ENCODE data around the gene ATP8A2.

Gene ATP8A2

GRCh38 chr13:26034018-26034417 is 662.2 kb downstream of the ATP8A2 start:
- Mint-ChIP-seq H3K36me3 (no peaks in the 10 kb centered on the region), H3K9me3 (peaks cover 6% of the 10 kb centered on the region), H3K27ac (no peak overlapping the region), H3K27me3 (no peaks in the 10 kb centered on the region), H3K4me1 (no peaks in the 10 kb centered on the region), H3K4me3 (no peak overlapping the region)
- CTCF ChIA-PET: no interaction called here
- no peak for DNase-seq

GRCh38 chr13:26036383-26036782 is 664.6 kb downstream of the ATP8A2 start:
- no peak for DNase-seq
- no peak overlapping the region for H3K4me3 Mint-ChIP-seq
- CTCF ChIA-PET: interaction anchor here (0.7 kb wide), 2 partner anchors 22 to 89 kb away, joined by 3 read pairs; no protein-coding TSS in a partner anchor
- H3K4me1 Mint-ChIP-seq: no peaks in the 10 kb centered on the region
- H3K27me3 Mint-ChIP-seq: no peaks in the 10 kb centered on the region
- no peaks in the 10 kb centered on the region for H3K36me3 Mint-ChIP-seq
- H3K9me3 Mint-ChIP-seq: peaks cover 3% of the 10 kb centered on the region
- no peak overlapping the region for H3K27ac Mint-ChIP-seq

GRCh38 chr13:26037302-26037701 is 665.5 kb downstream of the ATP8A2 start:
- H3K4me3 Mint-ChIP-seq: no peak overlapping the region
- no peaks in the 10 kb centered on the region for H3K36me3 Mint-ChIP-seq
- H3K4me1 Mint-ChIP-seq: no peaks in the 10 kb centered on the region
- peaks cover 4% of the 10 kb centered on the region for H3K27me3 Mint-ChIP-seq
- peak; percentile 45 for DNase-seq
- CTCF ChIA-PET: interaction anchor here (0.8 to 1.2 kb wide), 2 partner anchors 9 to 12 kb away, joined by 3 read pairs; no protein-coding TSS in a partner anchor
- H3K27ac Mint-ChIP-seq: no peak overlapping the region
- H3K9me3 Mint-ChIP-seq: no peaks in the 10 kb centered on the region

- Mint-ChIP-seq H3K27me3 (peaks cover 11% of the 10 kb centered on the region), H3K36me3 (no peaks in the 10 kb centered on the region), H3K4me1 (no peaks in the 10 kb centered on the region), H3K4me3 (no peak overlapping the region), H3K27ac (no peak overlapping the region), H3K9me3 (no peaks in the 10 kb centered on the region)
- CTCF ChIA-PET: interaction anchor here (1.1 kb wide), 1 partner anchor 11 kb away, joined by 5 read pairs; no protein-coding TSS in a partner anchor
- DNase-seq: no peak
Observed at GRCh38 chr13:26038931-26039475, 667.2 kb downstream of the ATP8A2 start.

GRCh38 chr13:26041444-26041843 is 669.7 kb downstream of the ATP8A2 start:
- Mint-ChIP-seq H3K9me3 (no peaks in the 10 kb centered on the region), H3K27ac (no peak overlapping the region), H3K4me1 (peaks cover 9% of the 10 kb centered on the region), H3K27me3 (peaks cover 11% of the 10 kb centered on the region), H3K36me3 (no peaks in the 10 kb centered on the region), H3K4me3 (no peak overlapping the region)
- CTCF ChIA-PET: no interaction called here
- DNase-seq: no peak

- Mint-ChIP-seq H3K9me3 (no peaks in the 10 kb centered on the region), H3K36me3 (no peaks in the 10 kb centered on the region), H3K4me1 (peaks cover 9% of the 10 kb centered on the region), H3K27ac (no peak overlapping the region), H3K4me3 (no peak overlapping the region), H3K27me3 (peaks cover 20% of the 10 kb centered on the region)
- CTCF ChIA-PET: interaction anchor here (0.8 to 1.0 kb wide), 2 partner anchors 27 to 213 kb away, joined by 3 to 5 read pairs; no protein-coding TSS in a partner anchor
- no peak for DNase-seq
Observed at GRCh38 chr13:26042785-26043184, 671.0 kb downstream of the ATP8A2 start.

GRCh38 chr13:26045142-26045541 is 673.4 kb downstream of the ATP8A2 start:
- Mint-ChIP-seq H3K27me3 (peaks cover 44% of the 10 kb centered on the region), H3K4me3 (no peak overlapping the region)
- CTCF ChIA-PET: no interaction called here

GRCh38 chr13:26046639-26047038 is 674.9 kb downstream of the ATP8A2 start:
- no peak for DNase-seq
- CTCF ChIA-PET: no interaction called here
- peaks cover 59% of the 10 kb centered on the region for H3K27me3 Mint-ChIP-seq
- H3K9me3 Mint-ChIP-seq: no peaks in the 10 kb centered on the region
- H3K4me3 Mint-ChIP-seq: no peak overlapping the region
- H3K27ac Mint-ChIP-seq: no peak overlapping the region
- no peaks in the 10 kb centered on the region for H3K36me3 Mint-ChIP-seq
- H3K4me1 Mint-ChIP-seq: peaks cover 20% of the 10 kb centered on the region

More at GRCh38 chr13:26045142-26045541, 673.4 kb downstream of the ATP8A2 start:
- H3K27ac Mint-ChIP-seq: no peak overlapping the region
- H3K9me3 Mint-ChIP-seq: no peaks in the 10 kb centered on the region
- no peak for DNase-seq
- H3K4me1 Mint-ChIP-seq: peaks cover 18% of the 10 kb centered on the region
- no peaks in the 10 kb centered on the region for H3K36me3 Mint-ChIP-seq

GRCh38 chr13:26047040-26047439 is 675.3 kb downstream of the ATP8A2 start:
- CTCF ChIA-PET: no interaction called here
- H3K36me3 Mint-ChIP-seq: no peaks in the 10 kb centered on the region
- H3K4me3 Mint-ChIP-seq: no peak overlapping the region
- peaks cover 24% of the 10 kb centered on the region for H3K4me1 Mint-ChIP-seq
- no peak for DNase-seq
- H3K27me3 Mint-ChIP-seq: peaks cover 61% of the 10 kb centered on the region
- H3K9me3 Mint-ChIP-seq: no peaks in the 10 kb centered on the region
- H3K27ac Mint-ChIP-seq: no peak overlapping the region

- CTCF ChIA-PET: no interaction called here
- Mint-ChIP-seq H3K27ac (no peak overlapping the region), H3K4me1 (peaks cover 41% of the 10 kb centered on the region), H3K9me3 (no peaks in the 10 kb centered on the region), H3K36me3 (no peaks in the 10 kb centered on the region), H3K27me3 (peaks cover 68% of the 10 kb centered on the region), H3K4me3 (no peak overlapping the region)
- DNase-seq: no peak
Observed at GRCh38 chr13:26048741-26049140, 677.0 kb downstream of the ATP8A2 start.

- Mint-ChIP-seq H3K36me3 (no peaks in the 10 kb centered on the region), H3K4me1 (peaks cover 36% of the 10 kb centered on the region), H3K27me3 (peaks cover 67% of the 10 kb centered on the region), H3K27ac (no peak overlapping the region), H3K4me3 (peak overlapping the region; percentile 29), H3K9me3 (no peaks in the 10 kb centered on the region)
- CTCF ChIA-PET: no interaction called here
- peak; percentile 21 for DNase-seq
Observed at GRCh38 chr13:26050568-26051230, 678.9 kb downstream of the ATP8A2 start.

- CTCF ChIA-PET: no interaction called here
- DNase-seq: peak; percentile 21
- H3K36me3 Mint-ChIP-seq: no peaks in the 10 kb centered on the region
- H3K4me3 Mint-ChIP-seq: peak overlapping the region; percentile 29
- H3K27me3 Mint-ChIP-seq: peaks cover 67% of the 10 kb centered on the region
- H3K9me3 Mint-ChIP-seq: no peaks in the 10 kb centered on the region
- H3K4me1 Mint-ChIP-seq: peaks cover 39% of the 10 kb centered on the region
- H3K27ac Mint-ChIP-seq: no peak overlapping the region
Observed at GRCh38 chr13:26051231-26051656, 679.5 kb downstream of the ATP8A2 start.

GRCh38 chr13:26051657-26052311 is 680.0 kb downstream of the ATP8A2 start, which contains the start of gene SHISA2:
Gene SHISA2 (minus strand): TSS chr13:26052016. CDS start chr13:26050975, 1,041 bp downstream.
- peaks cover 66% of the 10 kb centered on the region for H3K27me3 Mint-ChIP-seq
- H3K27ac Mint-ChIP-seq: no peak within 1 kb of the TSS
- H3K4me1 Mint-ChIP-seq: peaks cover 41% of the 10 kb centered on the region
- H3K9me3 Mint-ChIP-seq: no peaks in the 10 kb centered on the region
- H3K36me3 Mint-ChIP-seq: no peaks in the 10 kb centered on the region
- CTCF ChIA-PET: no interaction called here
- peak within 1 kb of the TSS; percentile 63 for H3K4me3 Mint-ChIP-seq
- DNase-seq: peak; percentile 44

- Mint-ChIP-seq H3K9me3 (no peaks in the 10 kb centered on the region), H3K4me3 (peak overlapping the region; percentile 63)
- CTCF ChIA-PET: no interaction called here
Observed at GRCh38 chr13:26052337-26052736, 680.6 kb downstream of the ATP8A2 start.

More at GRCh38 chr13:26052337-26052736, 680.6 kb downstream of the ATP8A2 start:
- H3K27me3 Mint-ChIP-seq: peaks cover 70% of the 10 kb centered on the region
- no peak overlapping the region for H3K27ac Mint-ChIP-seq
- H3K36me3 Mint-ChIP-seq: no peaks in the 10 kb centered on the region
- no peak for DNase-seq
- peaks cover 41% of the 10 kb centered on the region for H3K4me1 Mint-ChIP-seq

Measured in activated naive CD4-positive, alpha-beta T cell treated with anti-CD3 and anti-CD28 coated beads, Interleukin-2, amount 10 ng/mL, durations not matched to agents 7 days and 5 days (primary cell).